ENCODE data around the gene EIF5. TPM values are rescaled to one million over a fixed set of nuclear protein-coding genes. Genes with fewer than 3 reads are reported as not detected.

EIF5 gene
- total and polyA plus RNA-seq, 11 donors, result 38.1 to 304 (median 255) TPM

DNA sequence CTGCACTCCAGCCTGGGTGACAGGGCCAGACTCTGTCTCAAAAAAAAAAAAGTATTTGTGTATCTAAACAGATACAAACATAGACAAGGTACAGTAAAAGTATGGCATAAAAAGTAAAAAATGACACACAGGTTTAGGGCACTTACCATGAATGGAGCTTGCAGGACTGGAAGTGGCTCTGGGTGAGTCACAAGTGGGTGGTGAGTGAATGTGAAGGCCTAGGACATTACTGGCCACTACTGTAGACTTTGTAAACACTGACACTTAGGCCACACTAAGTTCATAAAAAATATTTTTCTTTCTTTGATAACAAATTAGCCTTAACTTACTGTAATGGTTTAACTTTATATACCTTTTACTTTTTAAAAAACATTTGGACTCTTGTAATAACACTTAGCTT, 38.0 kb upstream of the EIF5 start:
- ATAC-seq, result no peak
- no peak for DNase-seq
- Histone ChIP-seq H3K27me3 (peaks cover 0 to 23% (median 0%) of the 10 kb centered on the region in 9 donors), H3K27ac (no peak overlapping the region), H3K4me3 (no peak overlapping the region), H3K4me1 (no peaks in the 10 kb centered on the region), H3K36me3 (no peaks in the 10 kb centered on the region), H3K9me3 (no peaks in the 10 kb centered on the region)
- TF ChIP-seq, protein P1, sequence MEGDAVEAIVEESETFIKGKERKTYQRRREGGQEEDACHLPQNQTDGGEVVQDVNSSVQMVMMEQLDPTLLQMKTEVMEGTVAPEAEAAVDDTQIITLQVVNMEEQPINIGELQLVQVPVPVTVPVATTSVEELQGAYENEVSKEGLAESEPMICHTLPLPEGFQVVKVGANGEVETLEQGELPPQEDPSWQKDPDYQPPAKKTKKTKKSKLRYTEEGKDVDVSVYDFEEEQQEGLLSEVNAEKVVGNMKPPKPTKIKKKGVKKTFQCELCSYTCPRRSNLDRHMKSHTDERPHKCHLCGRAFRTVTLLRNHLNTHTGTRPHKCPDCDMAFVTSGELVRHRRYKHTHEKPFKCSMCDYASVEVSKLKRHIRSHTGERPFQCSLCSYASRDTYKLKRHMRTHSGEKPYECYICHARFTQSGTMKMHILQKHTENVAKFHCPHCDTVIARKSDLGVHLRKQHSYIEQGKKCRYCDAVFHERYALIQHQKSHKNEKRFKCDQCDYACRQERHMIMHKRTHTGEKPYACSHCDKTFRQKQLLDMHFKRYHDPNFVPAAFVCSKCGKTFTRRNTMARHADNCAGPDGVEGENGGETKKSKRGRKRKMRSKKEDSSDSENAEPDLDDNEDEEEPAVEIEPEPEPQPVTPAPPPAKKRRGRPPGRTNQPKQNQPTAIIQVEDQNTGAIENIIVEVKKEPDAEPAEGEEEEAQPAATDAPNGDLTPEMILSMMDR (IDR thresholded peaks at IDR 0.05), result no peak
- TF ChIP-seq POLR2A (IDR thresholded peaks at IDR 0.05), result no peak
- intact Hi-C loops (cut with DNase I), result loop anchor here in 2 of 10 donors (10.0 kb wide), 2 partner anchors 221 to 591 kb away; no protein-coding TSS in a partner anchor

DNA sequence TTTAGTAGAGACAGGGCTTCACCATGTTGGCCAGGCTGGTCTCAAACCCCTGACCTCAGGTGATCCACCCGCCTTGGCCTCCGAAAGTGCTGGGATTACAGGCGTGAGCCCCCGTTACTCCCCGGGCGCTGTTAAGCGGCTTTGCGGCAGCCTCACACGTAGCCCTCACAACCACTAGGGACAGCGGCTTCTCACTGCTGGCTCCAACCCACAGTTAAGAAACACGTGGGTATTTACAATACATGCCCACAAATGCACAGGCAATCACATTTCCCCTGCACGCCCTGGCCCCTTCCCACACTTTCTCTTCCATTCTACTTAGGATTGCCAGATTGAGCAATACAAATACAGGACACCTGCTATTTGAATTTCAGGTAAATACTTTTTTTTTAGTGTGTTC, 37.0 kb upstream of the EIF5 start:
- H3K36me3 ChIP-seq, result no peaks in the 10 kb centered on the region
- H3K4me1 ChIP-seq, result no peaks in the 10 kb centered on the region
- no peak for TF ChIP-seq POLR2A (IDR thresholded peaks at IDR 0.05)
- TF ChIP-seq, protein P1 (IDR thresholded peaks at IDR 0.05), result no peak
- intact Hi-C loops (cut with DNase I), result loop anchor here in 2 of 10 donors (10.0 kb wide), 2 partner anchors 222 to 592 kb away; no protein-coding TSS in a partner anchor
- 80 to 87% (median 82%) methylated on average over 12 of the region's 12 CpGs for WGBS, 4 donors
- H3K4me3 ChIP-seq, result no peak overlapping the region
- no peak for DNase-seq
- no peak for ATAC-seq
- no peak overlapping the region for H3K27ac ChIP-seq
- peaks cover 0 to 16% (median 0%) of the 10 kb centered on the region in 9 donors for H3K27me3 ChIP-seq
- H3K9me3 ChIP-seq, result no peaks in the 10 kb centered on the region

DNA sequence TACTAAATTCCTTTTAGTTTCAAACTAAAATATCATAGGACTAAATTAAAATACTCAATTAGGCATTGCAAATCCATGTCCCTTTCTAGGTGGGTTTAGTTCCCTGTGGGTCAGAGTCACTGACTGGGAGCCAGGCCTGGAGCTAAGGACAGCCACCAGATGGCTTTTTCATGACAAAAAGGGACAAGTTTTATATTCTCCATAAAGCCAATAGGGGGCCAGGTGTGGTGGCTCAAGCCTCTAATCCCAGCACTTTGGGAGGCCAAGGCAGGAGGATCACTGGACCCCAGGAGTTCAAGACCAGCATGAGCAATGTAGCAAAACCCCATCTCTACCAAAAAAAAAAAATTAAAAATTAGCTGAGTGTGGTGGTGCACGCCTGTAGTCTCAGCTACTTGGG, 35.4 kb upstream of the EIF5 start:
- Histone ChIP-seq H3K4me1 (no peaks in the 10 kb centered on the region), H3K36me3 (no peaks in the 10 kb centered on the region), H3K9me3 (no peaks in the 10 kb centered on the region), H3K27me3 (peaks cover 0 to 9% (median 0%) of the 10 kb centered on the region in 9 donors), H3K4me3 (no peak overlapping the region), H3K27ac (no peak overlapping the region)
- DNase-seq (no peak), ATAC-seq (no peak)
- 98 to 100% (median 100%) methylated on average over 1 of the region's 1 CpG for WGBS, 4 donors
- TF ChIP-seq, protein P1 (IDR thresholded peaks at IDR 0.05), result no peak
- no peak for TF ChIP-seq POLR2A (IDR thresholded peaks at IDR 0.05)
- intact Hi-C loops (cut with DNase I), result loop anchor here in 2 of 10 donors (10.0 kb wide), 2 partner anchors 224 to 594 kb away; no protein-coding TSS in a partner anchor

DNA sequence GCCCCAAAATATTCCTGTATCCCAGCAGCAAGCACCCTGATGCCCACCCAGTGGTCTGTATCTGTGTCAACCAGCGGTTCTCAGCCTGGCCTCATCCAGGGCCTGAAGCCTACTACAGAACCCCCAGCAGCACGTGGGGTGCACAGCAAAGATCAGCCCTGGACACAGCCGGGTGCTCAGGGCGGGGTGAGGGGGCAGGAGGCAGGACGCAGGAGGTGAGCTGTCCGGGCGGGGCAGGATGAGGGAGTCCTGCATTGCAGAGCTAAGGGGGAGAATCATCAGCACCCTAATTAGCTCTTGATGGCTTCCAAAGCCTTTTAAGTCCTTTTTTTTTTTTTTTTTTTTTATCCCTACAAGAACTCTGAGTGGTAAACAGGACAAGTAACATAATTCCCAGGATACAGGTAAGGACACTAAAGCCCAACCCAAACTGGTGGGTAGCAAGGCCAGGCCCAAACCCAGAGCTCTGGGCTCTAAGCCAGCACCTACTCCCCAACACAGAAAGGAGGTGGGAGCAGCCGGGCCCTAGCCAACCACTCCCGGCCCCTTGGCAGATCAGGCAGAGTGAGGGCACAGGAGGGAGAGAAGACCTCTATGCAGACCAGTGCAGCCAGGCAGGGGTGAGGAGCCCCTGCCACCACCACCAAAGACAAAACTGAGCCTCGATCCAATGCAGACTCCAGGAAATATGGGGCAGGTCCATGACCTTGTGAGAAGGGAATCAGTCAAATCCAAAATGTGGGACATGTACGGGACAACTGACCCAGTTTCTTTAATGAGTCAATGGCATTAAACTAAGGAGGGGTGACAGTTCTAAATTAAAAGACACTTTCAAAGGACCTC, 32.3 kb upstream of the EIF5 start:
- H3K27ac ChIP-seq, result no peak overlapping the region
- no peaks in the 10 kb centered on the region for H3K36me3 ChIP-seq
- TF ChIP-seq, protein P1 (IDR thresholded peaks at IDR 0.05), result no peak
- TF ChIP-seq POLR2A (IDR thresholded peaks at IDR 0.05), result no peak
- ATAC-seq, result no peak
- peaks cover 0 to 4% (median 0%) of the 10 kb centered on the region in 9 donors for H3K27me3 ChIP-seq
- DNase-seq, result no peak
- no peaks in the 10 kb centered on the region for H3K4me1 ChIP-seq
- 84 to 87% (median 85%) methylated on average over 9 to 11 of the region's 11 CpGs for WGBS, 4 donors
- no peak overlapping the region for H3K4me3 ChIP-seq
- intact Hi-C loops (cut with DNase I), result no loop called here
- peaks cover 0 to 7% (median 0%) of the 10 kb centered on the region in 12 donors for H3K9me3 ChIP-seq

Measured in heart left ventricle (tissue), 16 donors.